Psoas muscle (tissue), 8 donors: ENCODE data around the gene CDK5R2. TPM values are rescaled to one million over a fixed set of nuclear protein-coding genes. Genes with fewer than 3 reads are reported as not detected.

Experiments
- ATAC-seq, 4 donors: fragments of 200-7000 bp; cut with Tn5 transposase; one replicate each; pipeline ENCODE4 v1.9.1; 2020; ENCODE audit warnings: moderate library complexity in 3 of 4, mild to moderate bottlenecking in 2 of 4
- DNase-seq, 2 donors: peaks; one replicate each; pipeline ENCODE4 v3.0.0-alpha.2; 2020
- H3K27ac ChIP-seq: fragments of 200-600 bp; one replicate; pipeline ENCODE4 v1.8.0; 2022
- H3K27me3 ChIP-seq, 3 donors: fragments of 200-600 bp in 1 of 3; one replicate each; pipeline versions ENCODE4 v1.6.1 to v1.8.0; 2013 to 2022; ENCODE audit warnings: low read length in 2 of 3, mild to moderate bottlenecking in 2 of 3, moderate library complexity in 1 of 3; ENCODE audit not compliant: insufficient read depth in 3 of 3
- H3K36me3 ChIP-seq, 2 donors: fragments of 200-600 bp in 1 of 2; one replicate each; pipeline versions ENCODE4 v1.6.1 to v1.8.0; 2013 to 2022; ENCODE audit warnings: low read depth in 1 of 2, mild to moderate bottlenecking in 1 of 2, moderate library complexity in 1 of 2; ENCODE audit not compliant: insufficient read depth in 1 of 2
- H3K4me1 ChIP-seq: fragments of 200-600 bp; one replicate; pipeline ENCODE4 v1.8.0; 2022
- H3K4me3 ChIP-seq: fragments of 200-600 bp; one replicate; pipeline ENCODE4 v1.8.0; 2022; ENCODE audit warnings: mild to moderate bottlenecking
- H3K9me3 ChIP-seq: fragments of 200-600 bp; one replicate; pipeline ENCODE4 v1.8.0; 2022
- CTCF ChIP-seq: fragments of 200-600 bp; IDR thresholded peaks from one replicate; pipeline ENCODE4 v1.8.0; 2022; ENCODE audit warnings: antibody characterized with exemption
- WGBS, 3 donors: extraction: QIAGEN DNeasy Blood & Tissue Kit; methylation state at CpG; one replicate each; pipeline versions ENCODE4 v1.1.6 to v1.1.7; 2013; 5-methylcytosine and 5-hydroxymethylcytosine counted together
- intact Hi-C, 2 donors: fragments of 100-400 bp; cut with DNase I; formaldehyde crosslinking; loops; one replicate each; pipeline versions ENCODE4 v1.11.0 to v1.14.2; 2022
- polyA plus RNA-seq, 3 donors: library from polyadenylated mRNA; stranded (reverse); fragments of 200-250 nt; gene quantifications; one replicate each; pipeline ENCODE4 v1.2.3, GENCODE V29; 2013
- total RNA-seq, 4 donors: library from RNA; stranded (reverse); fragmentation: NEBNext Ultra II Directional in 2 of 4; extraction: Animal tissue kit (Norgen Biotek cat#: 25700) in 2 of 4; gene quantifications; one replicate each; pipeline versions ENCODE4 v1.2.1 to v1.2.4, GENCODE V29; 2021 to 2023
- donor health status: healthy with polysubstance abuse.
- donor health status: DM: no; HTN: no; CAD: no; lungs with moderate emphysema.
- donor health status: Bipolar disorder and iron deficiency.
- donor health status: healthy.
- donor health status: DM: yes; HTN: yes; CAD: no.
- donor health status: DM: no; HTN: no; CAD: no.
- donor health status: DM: no; HTN: no; CAD: no.
- donor health status: DM: yes; HTN: yes; CAD: no.

The CDK5R2 gene
- total and polyA plus RNA-seq, 7 donors, result 0.03 TPM; not detected in 6

- no peak for TF ChIP-seq CTCF
- WGBS, 3 donors, result 55 to 68% (median 62%) methylated on average over 6 of the region's 6 CpGs
- Histone ChIP-seq H3K36me3 (no peaks in the 10 kb centered on the region), H3K9me3 (no peaks in the 10 kb centered on the region), H3K27me3 (peaks cover 0 to 38% (median 4%) of the 10 kb centered on the region in 3 donors), H3K4me1 (no peaks in the 10 kb centered on the region), H3K4me3 (no peak overlapping the region), H3K27ac (no peak overlapping the region)
- intact Hi-C loops, result no loop called here
- DNase-seq (no peak), ATAC-seq (no peak)
These were observed 50.8 kb downstream of the CDK5R2 start for GRCh38 chr2:219010162-219010756.

GRCh38 chr2:219010873-219011272 lies 51.4 kb downstream of the CDK5R2 start:
- no peak for ATAC-seq
- 64 to 78% (median 68%) methylated on average over 5 of the region's 5 CpGs for WGBS, 3 donors
- TF ChIP-seq CTCF, result no peak
- no peaks in the 10 kb centered on the region for H3K9me3 ChIP-seq
- no peaks in the 10 kb centered on the region for H3K4me1 ChIP-seq
- no peak overlapping the region for H3K4me3 ChIP-seq
- H3K36me3 ChIP-seq, result no peaks in the 10 kb centered on the region
- no peak for DNase-seq
- H3K27ac ChIP-seq, result no peak overlapping the region
- intact Hi-C loops, result no loop called here
- peaks cover 0 to 32% (median 4%) of the 10 kb centered on the region in 3 donors for H3K27me3 ChIP-seq

Other genes with a start within 250 kb of the CDK5R2 start
- 10 to 100 TPM; 10.9 to 14.5 (median 13.8) TPM for gene TTLL4, start 248.8 kb upstream of the CDK5R2 start, total RNA-seq
- 10 to 100 TPM in 2 of 3 donors, 1 to 10 TPM in 1; 9.2 to 15.7 (median 14.0) TPM for gene TTLL4, start 248.8 kb upstream of the CDK5R2 start, polyA plus RNA-seq
- 10 to 100 TPM; 23.4 to 48.4 (median 45.9) TPM for gene CYP27A1, start 177.5 kb upstream of the CDK5R2 start, total RNA-seq
- 10 to 100 TPM in 2 of 3 donors, 1 to 10 TPM in 1; 9.3 to 32.0 (median 18.4) TPM for gene CYP27A1, start 177.5 kb upstream of the CDK5R2 start, polyA plus RNA-seq
- gene PRKAG3, start 127.9 kb upstream of the CDK5R2 start, total RNA-seq, result 100 to 1,000 TPM in 1 of 4 donors, 10 to 100 TPM in 3; 22.0 to 187 (median 59.9) TPM
- gene PRKAG3, start 127.9 kb upstream of the CDK5R2 start, polyA plus RNA-seq, result 10 to 100 TPM in 2 of 3 donors, 1 to 10 TPM in 1; 9.2 to 60.2 (median 58.5) TPM
- gene WNT6, start 99.9 kb upstream of the CDK5R2 start, total RNA-seq, result 1 to 10 TPM in 1 of 4 donors, under 1 TPM in 3; 0.12 to 1.0 (median 0.48) TPM
- under 1 TPM; 0.05 to 0.20 (median 0.20) TPM for gene WNT6, start 99.9 kb upstream of the CDK5R2 start, polyA plus RNA-seq
- gene WNT10A, start 78.8 kb upstream of the CDK5R2 start, total RNA-seq, result not detected
- under 1 TPM in 2 of 3 donors, not detected in 1; 0.01 to 0.03 TPM for gene WNT10A, start 78.8 kb upstream of the CDK5R2 start, polyA plus RNA-seq
- not detected for gene FEV, start 25.5 kb downstream of the CDK5R2 start, total RNA-seq
- not detected for gene FEV, start 25.5 kb downstream of the CDK5R2 start, polyA plus RNA-seq
- not detected for gene CRYBA2, start 33.8 kb downstream of the CDK5R2 start, total RNA-seq
- under 1 TPM in 1 of 3 donors, not detected in 2; 0.08 TPM for gene CRYBA2, start 33.8 kb downstream of the CDK5R2 start, polyA plus RNA-seq
- not detected for gene CFAP65, start 81.8 kb downstream of the CDK5R2 start, total RNA-seq
- gene CFAP65, start 81.8 kb downstream of the CDK5R2 start, polyA plus RNA-seq, result not detected
- gene IHH, start 101.3 kb downstream of the CDK5R2 start, total RNA-seq, result not detected
- under 1 TPM in 2 of 3 donors, not detected in 1; 0.03 to 0.12 TPM for gene IHH, start 101.3 kb downstream of the CDK5R2 start, polyA plus RNA-seq
- 10 to 100 TPM; 11.5 to 18.5 (median 13.4) TPM for gene NHEJ1, start 201.1 kb downstream of the CDK5R2 start, total RNA-seq
- 10 to 100 TPM; 10.7 to 20.5 (median 15.5) TPM for gene NHEJ1, start 201.1 kb downstream of the CDK5R2 start, polyA plus RNA-seq
- gene SLC23A3, start 210.4 kb downstream of the CDK5R2 start, total RNA-seq, result under 1 TPM in 3 of 4 donors, not detected in 1; 0.12 to 0.86 (median 0.16) TPM
- under 1 TPM; 0.09 to 0.25 (median 0.10) TPM for gene SLC23A3, start 210.4 kb downstream of the CDK5R2 start, polyA plus RNA-seq
- gene CNPPD1, start 217.3 kb downstream of the CDK5R2 start, total RNA-seq, result 10 to 100 TPM; 58.5 to 76.0 (median 70.0) TPM
- gene CNPPD1, start 217.3 kb downstream of the CDK5R2 start, polyA plus RNA-seq, result 10 to 100 TPM; 71.0 to 81.5 (median 72.7) TPM
- 10 to 100 TPM; 28.1 to 38.1 (median 37.1) TPM for gene RETREG2, start 218.6 kb downstream of the CDK5R2 start, total RNA-seq
- 10 to 100 TPM; 36.5 to 71.4 (median 62.2) TPM for gene RETREG2, start 218.6 kb downstream of the CDK5R2 start, polyA plus RNA-seq
- gene ZFAND2B, start 247.1 kb downstream of the CDK5R2 start, total RNA-seq, result 10 to 100 TPM; 19.0 to 26.6 (median 22.1) TPM
- gene ZFAND2B, start 247.1 kb downstream of the CDK5R2 start, polyA plus RNA-seq, result 10 to 100 TPM; 22.4 to 46.2 (median 32.6) TPM